Stimulated activated naive CD4-positive, alpha-beta T cell treated with Interleukin-2 at 50 U/mL for 16 hours (primary cell): Measurements from ENCODE around the gene SPI1.

Experiments
- DNase-seq: peaks from one replicate; lab custom pipeline; 2025; lab: John Stamatoyannopoulos, UW

Gene SPI1

DNA sequence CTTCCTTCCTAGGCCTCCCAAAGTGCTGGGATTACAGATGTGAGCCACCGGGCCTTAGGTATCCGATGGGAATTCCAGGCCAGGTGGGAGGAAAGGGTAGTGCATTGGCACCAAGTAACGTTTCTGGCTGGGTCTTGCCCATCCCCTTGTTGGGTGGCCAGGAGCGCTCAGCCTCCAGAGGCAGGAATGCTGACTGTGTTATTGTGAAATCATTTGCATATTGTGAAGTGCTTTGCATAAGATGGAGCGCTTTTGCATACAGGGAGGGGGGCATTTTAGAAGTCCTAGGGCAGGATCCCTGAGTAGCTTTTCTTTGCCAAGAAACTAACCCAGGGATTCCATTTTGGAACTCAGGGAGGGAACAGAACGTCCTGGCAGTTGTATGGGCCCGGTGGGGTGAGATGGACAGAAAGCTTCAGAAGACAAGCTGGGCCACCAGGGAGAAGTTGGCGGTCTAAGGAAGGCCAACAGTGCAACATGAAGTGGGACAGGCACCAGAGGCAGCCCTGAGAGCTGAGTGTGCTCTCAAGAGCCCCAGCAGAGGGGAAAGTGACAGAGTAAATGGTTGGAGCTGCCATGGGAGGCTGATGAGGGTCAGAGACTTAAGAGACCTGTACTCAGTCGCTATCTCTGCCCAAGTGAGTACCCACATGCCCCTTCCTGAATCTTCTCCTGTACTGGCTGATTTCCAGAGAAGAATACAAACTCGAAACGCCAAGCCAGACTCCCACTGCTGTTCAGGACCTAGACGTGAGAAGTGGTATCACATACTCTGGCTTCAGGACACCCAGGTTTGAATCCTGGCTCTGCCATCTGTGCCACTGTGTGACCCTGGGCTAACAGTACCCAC is 28.8 kb upstream of the SPI1 start:
- DNase-seq, result no peak

DNA sequence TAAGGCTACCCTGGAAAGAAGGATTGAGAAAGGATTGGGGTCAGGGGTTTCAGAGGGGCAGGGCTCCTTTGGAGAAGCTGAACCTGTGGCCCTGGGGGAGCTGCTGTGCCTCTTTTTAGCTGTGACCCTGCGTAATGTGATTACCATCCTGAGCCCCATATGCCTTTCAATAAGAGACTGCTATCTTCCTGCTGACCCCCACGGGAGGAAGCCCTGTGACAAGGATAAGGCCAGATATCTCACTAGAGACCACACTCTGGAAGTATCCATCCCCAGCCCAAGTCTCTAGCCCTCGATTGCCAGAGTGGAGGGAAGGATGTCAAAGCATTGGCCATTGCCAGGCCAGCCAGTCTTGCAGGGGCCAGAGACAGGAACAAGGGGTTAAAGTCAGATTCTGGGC is 25.2 kb upstream of the SPI1 start:
- no peak for DNase-seq

DNA sequence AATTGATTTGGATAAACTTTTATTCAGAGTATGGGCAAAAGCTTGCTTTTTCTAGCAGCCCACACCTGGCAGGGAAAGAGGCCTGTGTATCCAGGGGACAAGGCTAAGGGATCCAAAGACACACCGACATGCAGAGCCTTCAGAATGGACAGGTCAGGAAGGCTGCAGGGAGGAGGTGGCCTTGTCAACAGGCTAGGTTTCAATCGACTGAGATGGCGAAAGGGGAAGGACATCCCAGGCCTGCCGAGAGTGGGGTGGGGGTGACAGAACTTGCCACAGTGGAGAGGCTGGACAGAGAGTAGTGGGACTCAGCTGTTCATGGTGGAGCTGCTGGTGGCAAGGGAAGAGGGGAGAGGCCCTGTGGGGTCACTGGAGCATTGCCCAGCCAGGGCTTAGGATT is 24.8 kb upstream of the SPI1 start:
- no peak for DNase-seq

DNA sequence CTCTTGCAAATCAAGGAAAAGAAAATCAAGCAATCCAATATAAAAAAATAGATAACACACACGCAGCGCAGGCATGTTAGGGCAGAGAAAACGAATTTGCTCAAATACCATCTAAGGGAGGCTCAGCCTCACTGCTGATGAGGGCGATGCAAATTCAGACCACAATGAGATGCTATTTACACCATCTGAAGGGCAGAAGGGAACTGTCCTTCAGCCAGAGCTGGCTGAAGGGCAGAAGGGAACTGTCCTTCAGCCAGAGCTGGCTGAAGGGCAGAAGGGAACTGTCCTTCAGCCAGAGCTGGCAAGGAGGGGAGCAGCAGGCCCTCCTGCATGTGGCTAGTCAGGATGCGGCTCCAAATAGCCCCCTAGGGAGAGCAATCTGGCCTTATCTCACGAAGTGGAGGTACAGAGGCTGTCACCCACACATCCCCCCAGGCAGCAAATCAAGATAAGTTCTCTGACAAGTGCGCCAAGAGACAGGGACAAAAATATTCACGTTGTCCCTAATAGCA is 22.5 kb upstream of the SPI1 start:
- DNase-seq, result no peak

DNA sequence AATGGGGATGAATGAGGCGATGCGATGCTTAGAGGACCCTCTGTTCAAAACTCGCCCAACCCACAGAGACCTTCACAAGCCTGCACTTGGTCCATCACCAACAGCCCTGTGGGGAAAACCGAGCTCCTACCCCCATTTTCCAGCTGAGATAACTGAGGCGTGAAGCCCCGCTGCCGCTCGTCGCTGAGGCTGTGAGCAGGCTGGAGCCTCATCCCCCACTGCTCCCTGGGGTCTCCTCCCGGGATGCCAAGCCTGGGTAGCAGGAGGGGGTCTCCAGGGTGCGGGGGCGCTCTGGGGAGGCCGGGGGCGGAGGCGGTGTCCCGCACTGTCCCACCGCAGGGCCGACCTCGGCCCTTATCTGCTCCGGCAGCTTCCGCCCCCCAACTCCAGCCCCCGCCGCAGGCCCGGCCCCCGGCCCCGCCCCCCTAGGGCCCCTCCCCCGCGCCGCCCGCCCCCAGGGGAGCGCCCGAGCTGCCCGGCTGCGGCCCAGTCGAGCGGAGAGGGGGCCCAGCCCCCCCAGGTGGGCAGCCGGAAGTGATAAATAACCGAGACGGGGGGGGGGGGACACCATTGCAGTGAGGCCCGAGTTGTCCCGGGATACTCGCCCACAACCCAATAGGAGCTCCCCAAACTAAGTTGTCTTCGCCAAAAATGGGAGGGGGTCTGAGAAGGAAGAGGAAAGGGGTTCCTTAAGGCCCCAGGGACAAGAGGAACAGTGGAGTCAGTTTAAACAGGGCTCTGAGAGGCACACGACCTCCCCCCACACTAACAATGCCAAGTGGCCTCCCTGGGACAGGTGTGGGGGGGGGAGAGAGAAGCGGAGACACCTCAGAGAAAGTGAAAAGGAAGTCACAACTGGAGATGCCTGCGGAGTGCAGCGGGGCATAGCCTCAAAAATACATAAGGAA is 21.8 kb upstream of the SPI1 start:
- DNase-seq, result peak; percentile 24

DNA sequence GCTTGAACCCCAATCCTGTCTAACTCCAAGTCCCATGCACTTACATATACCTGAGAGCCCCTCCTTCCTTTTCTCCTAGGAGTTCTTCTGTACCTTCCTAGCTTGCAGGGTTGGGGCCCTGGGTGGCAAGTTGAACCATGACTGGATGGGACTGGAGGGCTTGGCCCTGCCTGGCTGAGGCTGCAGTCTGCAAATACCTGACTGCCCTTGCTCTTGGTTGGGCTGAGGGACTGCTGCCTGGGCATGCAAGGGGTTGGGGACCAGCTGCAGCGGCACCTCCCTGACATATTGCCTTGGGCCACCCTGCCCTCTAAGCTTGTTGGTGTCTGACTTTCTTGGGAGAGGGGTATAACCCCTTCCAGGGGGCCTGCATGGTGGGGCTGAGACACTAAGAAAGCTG is 20.2 kb upstream of the SPI1 start:
- no peak for DNase-seq

DNA sequence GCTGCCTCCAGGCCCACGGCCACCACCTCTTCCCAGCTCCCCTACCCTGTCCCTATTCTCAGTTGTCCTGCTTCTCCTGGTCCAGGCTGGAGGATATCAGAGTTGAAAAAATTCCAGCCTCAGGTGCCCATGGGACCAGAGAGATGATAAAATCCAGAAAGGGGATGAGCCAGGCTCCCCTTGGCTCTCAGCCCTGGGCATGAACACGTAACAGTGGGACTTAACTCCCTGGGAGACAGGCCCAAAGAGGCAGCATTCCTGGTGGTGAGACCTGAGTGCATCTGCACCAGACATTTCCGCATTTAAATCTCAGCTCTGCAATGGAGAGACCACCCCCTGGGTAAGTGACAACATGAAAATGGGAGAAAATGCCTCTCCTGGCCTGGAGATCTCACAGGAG is 19.7 kb upstream of the SPI1 start:
- DNase-seq, result no peak

DNA sequence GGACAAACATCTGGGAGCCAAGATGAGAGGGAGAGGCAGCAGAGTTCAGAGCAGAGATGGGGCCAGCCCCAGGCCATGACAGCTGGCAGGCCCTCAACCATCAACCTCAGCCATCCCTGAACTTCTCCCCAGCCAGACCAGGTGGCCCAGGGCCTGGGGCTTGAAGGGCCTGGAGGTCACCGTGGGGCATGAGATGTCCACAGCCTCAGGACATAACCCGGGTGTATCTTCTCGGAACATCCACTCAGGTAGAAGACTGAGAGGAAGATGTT is 17.6 kb upstream of the SPI1 start:
- DNase-seq, result no peak

DNA sequence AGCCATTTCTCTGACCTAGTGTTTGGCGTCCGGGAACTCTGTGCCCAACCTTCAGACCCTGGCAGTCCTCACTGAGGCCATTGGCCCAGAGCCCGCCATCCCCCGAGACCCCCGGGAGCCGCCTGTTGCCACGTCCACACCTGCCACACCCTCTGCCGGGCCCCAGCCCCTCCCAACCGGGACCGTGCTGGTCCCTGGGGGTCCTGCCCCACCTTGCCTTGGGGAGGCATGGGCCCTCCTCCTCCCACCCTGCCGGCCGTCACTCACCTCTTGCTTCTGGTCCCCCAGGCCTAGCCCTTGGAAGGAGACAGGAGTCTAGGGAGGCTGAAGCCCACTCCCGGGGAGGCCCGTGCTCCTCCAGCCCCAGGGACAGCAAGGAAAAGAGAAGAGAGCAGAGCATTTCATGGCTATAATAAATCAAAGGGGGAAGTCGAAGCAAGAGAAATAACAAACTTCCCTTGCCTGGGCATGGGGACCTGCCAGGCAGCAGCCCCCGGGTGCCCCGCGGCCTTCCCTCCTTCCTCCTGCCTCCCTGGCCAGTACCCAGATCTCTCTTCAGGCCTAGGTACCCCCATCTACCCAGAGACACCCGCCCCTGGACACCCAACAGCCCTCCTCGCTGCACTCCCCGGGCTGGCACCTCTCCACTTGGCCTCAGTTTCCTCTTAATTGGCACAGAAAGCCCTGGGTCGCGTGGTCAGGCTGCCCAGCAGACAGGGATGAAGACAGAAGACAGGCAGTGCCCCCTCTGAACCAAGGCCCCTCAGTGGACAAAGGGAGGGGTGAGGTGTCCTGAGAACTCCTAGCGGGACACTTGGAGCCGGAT is 17.1 kb upstream of the SPI1 start:
- DNase-seq, result no peak

DNA sequence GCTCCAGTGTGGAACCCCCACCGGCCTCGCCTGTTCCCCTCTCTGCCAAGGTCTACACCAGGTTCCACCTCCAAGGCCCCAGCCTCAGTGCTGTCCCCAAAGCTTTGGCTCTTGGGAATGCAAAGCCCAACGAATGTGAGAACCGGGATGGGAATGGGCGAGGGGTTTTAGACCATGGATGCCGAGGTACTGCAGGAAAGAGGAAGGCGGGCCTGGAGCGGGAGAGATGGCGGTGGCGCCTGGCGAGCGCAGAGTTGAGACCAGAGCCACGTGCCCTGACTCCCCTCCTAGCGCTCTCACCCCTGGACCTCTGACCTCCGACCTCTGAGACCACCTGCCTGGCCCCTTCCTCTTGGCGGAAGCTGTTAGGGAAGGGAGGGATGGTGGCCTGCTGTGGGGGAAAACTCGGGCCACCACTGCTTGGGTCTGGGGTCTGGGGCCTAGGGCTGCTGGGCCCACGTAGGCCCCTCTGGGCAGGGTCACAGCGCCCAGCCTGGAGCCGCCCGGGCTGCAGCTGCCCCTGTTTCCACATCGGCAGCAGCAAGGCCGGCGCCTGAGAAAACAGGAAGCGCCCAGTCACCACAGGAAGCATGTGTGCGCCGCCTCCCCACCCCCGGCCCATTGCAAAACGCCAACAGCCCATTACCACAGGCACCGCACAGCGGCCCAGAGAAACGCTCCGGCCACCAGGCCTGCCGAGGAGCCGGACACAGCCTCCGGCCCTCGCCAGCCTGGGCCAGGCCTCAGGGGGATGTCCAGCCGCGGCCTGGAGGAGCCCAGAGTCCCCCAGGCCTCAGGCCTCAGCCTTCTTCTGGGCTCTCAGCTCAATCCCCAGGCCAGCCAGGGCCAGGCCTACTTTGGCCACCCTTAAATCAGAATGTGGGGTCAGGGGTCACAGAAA is 16.2 kb upstream of the SPI1 start:
- DNase-seq, result peak; percentile 64

DNA sequence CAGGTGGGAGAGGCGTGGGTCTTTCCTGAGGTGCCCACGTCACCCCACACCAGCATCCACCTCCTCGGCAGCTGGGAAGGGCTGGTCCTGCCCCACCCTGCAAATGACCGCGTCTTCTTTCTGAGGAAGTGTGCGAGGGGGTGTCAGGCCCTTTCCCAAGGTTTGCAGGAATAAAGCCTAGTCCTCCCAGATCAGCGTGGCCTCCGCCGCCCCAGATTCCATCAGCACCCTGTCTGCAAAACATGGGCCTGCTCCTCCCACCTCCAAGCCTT is 15.6 kb upstream of the SPI1 start:
- DNase-seq, result no peak

DNA sequence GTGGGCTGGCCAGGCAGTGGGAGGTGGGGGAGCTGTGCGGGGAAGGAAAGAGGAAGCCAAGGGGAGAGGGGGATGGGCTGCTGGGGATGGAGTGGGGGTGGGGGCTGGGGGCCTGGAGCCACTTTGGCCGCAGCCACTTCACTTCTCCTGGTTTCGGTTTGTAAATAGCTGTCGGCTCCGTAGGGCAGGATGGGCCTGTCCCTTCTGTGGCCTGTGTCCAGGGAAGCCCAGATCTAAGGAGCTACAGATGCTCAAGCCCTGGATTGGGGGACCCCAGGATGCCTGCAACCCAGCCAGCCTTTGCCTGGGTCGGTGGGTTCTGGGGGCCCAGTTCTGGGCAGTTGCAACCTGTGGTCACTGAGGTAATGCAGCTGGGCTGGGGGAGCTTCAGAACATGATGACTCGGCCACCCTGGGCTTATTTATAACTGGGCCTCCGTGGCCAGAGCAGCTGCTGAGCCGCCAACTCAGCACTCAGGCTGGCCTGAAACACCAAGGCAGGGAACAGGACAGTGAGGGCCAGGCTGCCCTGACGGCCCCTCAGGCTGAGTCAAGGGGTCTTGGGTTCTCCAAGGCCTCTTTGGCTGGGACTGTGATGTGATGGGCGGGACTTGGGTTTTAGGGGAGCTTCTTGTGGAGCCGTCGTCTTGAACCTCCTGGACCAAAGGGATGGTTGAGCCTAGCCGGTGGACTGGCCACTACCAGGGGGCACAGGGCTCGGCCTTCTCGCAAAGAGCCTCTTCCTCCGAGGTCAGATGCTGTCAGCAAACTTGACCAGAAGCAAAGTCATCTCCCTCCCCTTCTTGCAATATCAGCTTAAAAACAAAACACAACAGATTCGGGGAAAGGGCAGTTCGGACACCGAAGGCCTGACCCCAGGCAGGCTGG is 15.1 kb upstream of the SPI1 start:
- DNase-seq, result no peak

DNA sequence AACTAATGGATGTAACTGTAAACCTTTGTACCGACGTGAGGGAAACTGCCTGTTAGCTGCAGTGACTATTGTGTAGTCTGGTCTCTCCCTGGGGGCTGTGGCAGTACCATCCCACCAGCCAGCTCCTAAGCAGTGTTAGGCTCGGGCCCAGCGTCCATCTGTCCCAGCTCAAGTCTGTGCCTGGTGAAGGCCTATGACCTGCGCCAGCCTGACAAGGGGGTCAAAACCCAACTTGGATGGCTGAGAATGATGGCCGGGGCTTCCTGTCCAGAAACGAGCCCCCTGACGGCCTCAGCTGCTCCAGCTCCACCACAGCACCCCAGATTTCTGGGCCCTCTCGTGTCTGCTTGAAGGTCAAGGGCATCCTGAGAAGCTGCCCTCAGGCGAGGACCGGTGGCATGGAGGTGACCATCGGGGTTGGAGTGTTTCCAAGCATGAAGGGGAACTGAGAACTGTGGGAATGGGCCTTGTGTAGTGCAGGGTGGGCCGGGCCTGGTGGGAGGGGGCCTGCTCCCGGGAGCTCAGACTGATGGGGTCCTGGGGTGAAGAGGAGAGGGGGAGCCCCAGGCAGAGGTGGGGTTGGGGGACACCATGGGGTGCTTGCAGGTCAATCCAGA is 14.3 kb upstream of the SPI1 start:
- no peak for DNase-seq

DNA sequence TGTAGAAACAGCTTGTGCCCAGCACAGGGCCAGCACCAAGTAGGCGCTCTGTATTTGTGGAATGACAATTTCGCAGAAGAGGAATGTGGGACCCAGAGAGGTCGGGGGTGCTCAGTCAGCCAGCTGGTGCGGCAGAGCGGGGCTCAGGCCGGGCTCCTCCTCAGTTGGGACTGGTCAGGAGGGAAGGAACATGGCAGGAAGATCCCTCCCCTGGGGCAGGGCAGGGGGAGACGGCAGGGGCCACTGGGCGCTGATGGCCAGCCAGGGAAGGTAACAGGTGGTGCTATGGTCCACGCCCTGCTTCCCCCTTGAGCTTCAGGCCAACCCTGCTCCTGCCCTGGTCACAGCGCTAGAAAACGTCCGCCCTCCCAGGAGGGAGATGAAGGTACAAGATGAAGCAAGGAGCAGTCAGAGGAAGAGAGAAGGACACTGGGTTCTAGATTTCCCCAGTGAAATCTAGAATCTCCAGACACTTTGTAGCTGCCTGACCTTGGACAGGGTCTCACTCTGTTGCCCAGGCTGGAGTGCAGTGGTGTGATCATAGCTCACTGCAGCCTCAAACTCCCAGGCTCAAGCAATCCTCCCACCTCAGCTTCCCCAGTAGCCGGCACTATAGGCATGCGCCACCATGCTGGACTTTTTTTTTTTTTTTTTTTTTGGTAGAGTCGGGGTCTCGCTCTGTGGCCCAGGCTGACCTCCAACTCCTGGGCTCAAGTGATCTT is 13.5 kb upstream of the SPI1 start:
- no peak for DNase-seq

DNA sequence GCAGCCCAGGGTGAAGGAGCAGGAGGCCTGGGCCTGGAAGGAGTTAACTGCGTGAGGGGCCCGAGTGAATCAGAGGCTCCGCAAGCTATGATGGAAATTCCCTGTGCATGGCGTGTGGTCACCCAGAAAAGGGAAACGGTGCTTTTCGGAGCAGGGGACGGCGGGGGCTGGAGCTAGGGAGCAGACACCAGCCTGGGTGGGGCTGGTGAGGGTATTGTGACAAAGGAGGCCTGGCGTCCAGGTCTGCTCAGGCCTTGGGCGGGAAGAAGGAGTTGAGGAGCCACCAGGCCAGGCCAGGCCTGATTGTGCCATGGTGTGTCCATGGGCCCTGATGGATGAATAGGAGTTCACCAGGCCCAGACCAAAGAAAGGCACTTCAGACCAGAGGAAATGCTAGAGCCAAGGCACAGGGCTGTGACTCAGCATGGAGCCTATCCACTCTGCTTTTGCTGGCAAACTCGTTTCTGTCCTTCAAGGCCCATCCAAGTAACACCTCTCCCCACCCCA is 12.8 kb upstream of the SPI1 start:
- no peak for DNase-seq

DNA sequence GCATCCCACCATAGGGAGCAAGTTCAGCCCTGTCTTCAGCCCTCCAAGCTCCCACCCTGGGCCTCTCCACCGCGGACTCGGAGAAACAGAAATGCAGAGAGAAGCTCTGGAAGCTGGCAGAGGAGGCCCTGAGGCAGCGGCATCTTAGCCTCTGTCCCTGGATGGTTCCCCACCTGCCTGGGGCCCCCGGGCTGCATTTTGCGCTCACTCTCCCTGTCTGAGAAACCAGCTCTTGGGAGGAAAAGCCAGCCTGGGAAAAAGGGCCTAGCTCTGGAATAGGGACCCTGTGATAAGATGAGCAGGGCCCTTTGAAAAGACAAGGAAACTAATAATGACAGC is 12.0 kb upstream of the SPI1 start:
- no peak for DNase-seq

DNA sequence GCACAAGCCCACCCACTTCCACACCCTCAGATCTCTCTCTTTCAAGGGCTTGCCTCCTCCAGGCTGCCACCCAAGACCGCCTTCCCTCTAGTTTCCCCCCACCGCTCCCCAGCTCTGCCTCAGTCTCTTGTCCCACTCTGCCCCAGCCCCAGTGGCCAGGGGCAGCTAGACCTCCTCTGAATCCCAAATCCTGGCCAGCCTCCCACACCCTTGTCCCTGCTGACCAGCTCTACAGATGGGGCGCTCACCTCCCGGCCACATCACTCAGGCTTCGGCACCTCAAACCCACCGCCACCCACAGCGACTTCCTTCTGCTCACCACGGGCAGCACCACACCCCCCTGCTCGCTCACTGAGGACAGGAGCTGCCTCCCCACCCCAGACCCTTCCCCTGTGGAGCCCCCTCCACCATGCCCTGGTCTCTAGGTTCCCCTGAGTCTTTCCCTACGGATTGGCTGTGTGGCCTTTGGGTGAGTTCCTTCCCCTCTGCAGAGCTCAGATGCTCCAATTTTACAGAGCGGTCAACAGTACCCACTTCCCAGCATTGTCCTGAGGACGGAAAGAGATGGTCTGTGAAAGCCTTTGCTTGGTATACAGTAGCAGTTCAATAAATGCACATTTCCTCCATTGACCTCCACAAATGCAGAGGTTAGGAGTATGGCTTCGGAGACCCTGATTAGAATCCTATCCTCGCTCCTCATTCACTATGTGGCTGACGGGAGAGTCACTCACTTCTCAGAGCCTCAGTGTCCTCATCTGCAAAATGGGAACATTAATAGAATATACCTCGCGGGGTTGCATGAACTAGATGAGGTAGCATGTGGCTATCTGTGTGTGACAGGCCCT is 11.5 kb upstream of the SPI1 start:
- DNase-seq, result no peak
